ENCODE data around the gene RALY. TPM values are rescaled to one million over a fixed set of nuclear protein-coding genes. Genes with fewer than 3 reads are reported as not detected.
"Not testable (repeated sequence)": the region's sequence is repeated elsewhere in the genome, so short reads cannot be mapped to it uniquely, and the experiment has no call there.

Gene RALY
- polyA plus RNA-seq, 1 donor, result 119 TPM

GRCh38 chr20:34133365-34133860 lies 139.7 kb downstream of the RALY start:
- DNase-seq (ENCODE audit: low read depth), result not testable (repeated sequence)

Other genes starting within 250 kb of the RALY start
- 66.9 TPM for gene CHMP4B, start 182.6 kb upstream of the RALY start, polyA plus RNA-seq (ENCODE audit: insufficient read length)
- 44.0 TPM for gene EIF2S2, start 118.3 kb downstream of the RALY start, polyA plus RNA-seq (ENCODE audit: insufficient read length)
- gene ASIP, start 247.5 kb downstream of the RALY start, polyA plus RNA-seq (ENCODE audit: insufficient read length), result 0.63 TPM

Measured in forelimb muscle (tissue), 1 donor.